Right cardiac atrium (tissue), 5 donors: ENCODE results near the gene EXOC3L1. TPM values are rescaled to one million over a fixed set of nuclear protein-coding genes. Genes with fewer than 3 reads are reported as not detected.

Experiments used
- ATAC-seq, 2 donors: fragments of 200-7000 bp; cut with Tn5 transposase; one replicate each; pipeline versions ENCODE4 v1.8.0 to v1.9.1; 2020; ENCODE audit warnings: moderate library complexity in 2 of 2, mild to moderate bottlenecking in 1 of 2
- DNase-seq, 3 donors: peaks; one replicate each; pipeline ENCODE4 v3.0.0-alpha.2; 2020
- H3K27ac ChIP-seq: one replicate; pipeline ENCODE4 v1.5.1; 2013; ENCODE audit warnings: mild to moderate bottlenecking, low read length, control low read depth, moderate library complexity
- H3K27me3 ChIP-seq: one replicate; pipeline ENCODE4 v1.6.1; 2013; ENCODE audit not compliant: control insufficient read depth, insufficient read depth
- H3K4me1 ChIP-seq: one replicate; pipeline ENCODE4 v1.6.1; 2013; ENCODE audit warnings: low read length; ENCODE audit not compliant: control insufficient read depth, insufficient read depth
- H3K4me3 ChIP-seq: one replicate; pipeline ENCODE4 v1.5.1; 2013; ENCODE audit warnings: low read length, control low read depth
- H3K9me3 ChIP-seq: one replicate; pipeline ENCODE4 v1.6.1; 2013; ENCODE audit warnings: low read length; ENCODE audit not compliant: control insufficient read depth
- WGBS: extraction: QIAGEN DNeasy Blood & Tissue Kit; methylation state at CpG from one replicate; pipeline ENCODE4 v1.1.7; 2013; 5-methylcytosine and 5-hydroxymethylcytosine counted together
- intact Hi-C, 4 donors: fragments of 100-400 bp; cut with DNase I; formaldehyde crosslinking; loops; one replicate each; pipeline versions ENCODE4 v1.11.0 to v1.14.0; 2022 to 2023
- polyA plus RNA-seq: library from polyadenylated mRNA; stranded (reverse); fragments of 200-250 nt; gene quantifications from one replicate; pipeline ENCODE4 v1.2.3, GENCODE V29; 2013
- total RNA-seq, 4 donors: library from RNA; stranded (reverse); fragmentation: NEBNext Ultra II Directional; extraction: Animal tissue kit (Norgen Biotek cat#: 25700); gene quantifications; one replicate each; pipeline ENCODE4 v1.2.1, GENCODE V29; 2021
- donor health status: healthy with polysubstance abuse.
- donor health status: DM: no; HTN: yes; CAD: no.
- donor health status: DM: no; HTN: no; CAD: no.
- donor health status: DM: no; HTN: yes; CAD: no; lungs with severe emphysema.
- donor health status: DM: yes; HTN: yes; CAD: no.

EXOC3L1 gene
- total and polyA plus RNA-seq, 5 donors = 1.3 to 3.2 (median 2.4) TPM

DNA sequence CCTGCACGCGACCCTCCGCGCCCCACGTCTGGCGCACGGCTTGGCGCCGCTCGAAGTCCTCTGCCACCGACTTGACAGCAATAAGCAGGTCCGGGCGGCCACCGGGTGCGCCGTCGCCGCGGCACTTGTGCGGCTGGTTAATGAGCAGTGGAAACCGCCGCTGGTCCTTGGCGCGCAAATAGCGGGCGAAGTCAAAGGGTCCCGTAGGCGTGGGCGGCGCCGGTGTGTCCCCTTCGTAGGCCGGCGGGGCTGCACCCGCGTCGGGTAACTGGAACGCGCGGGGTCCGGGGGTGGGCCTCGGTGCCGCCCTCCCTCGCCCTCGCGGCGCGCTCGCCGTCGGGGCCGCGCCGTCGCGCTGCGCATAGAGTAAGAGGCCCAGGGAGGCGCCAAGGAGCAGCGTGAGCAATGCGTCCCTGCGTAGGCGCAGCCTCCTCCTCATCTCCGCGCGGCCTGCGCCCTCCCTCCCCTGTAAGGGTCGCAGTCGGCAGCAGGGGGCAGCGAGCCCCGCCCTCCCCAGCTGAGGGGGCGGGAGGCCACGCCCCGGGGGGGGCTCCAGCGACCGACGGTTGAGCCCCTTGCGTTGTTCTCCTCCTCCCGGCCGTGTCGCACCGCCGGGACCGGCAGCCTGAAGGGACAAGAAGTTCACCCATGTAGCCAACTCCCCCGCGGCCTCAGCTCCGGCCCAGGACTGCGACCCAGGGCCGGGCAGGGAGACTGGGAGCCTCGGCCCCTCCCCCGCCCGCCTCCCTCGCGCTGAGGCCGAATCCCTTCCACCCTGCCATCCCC is 39.7 kb downstream of the EXOC3L1 start:
- WGBS = 8% methylated on average over 94 of the region's 94 CpGs
- Histone ChIP-seq H3K27ac (peak overlapping the region; percentile 68), H3K9me3 (no peaks in the 10 kb centered on the region), H3K4me1 (peaks cover 3% of the 10 kb centered on the region), H3K4me3 (peak overlapping the region; percentile 56), H3K27me3 (no peaks in the 10 kb centered on the region)
- ATAC-seq = peak; percentile 72 to 75
- DNase-seq = peak; percentile 78 to 91 (median 89)
- intact Hi-C loops = loop anchor here in 1 of 4 donors (2.0 kb wide), 1 partner anchor 173 kb away; no protein-coding TSS in a partner anchor

DNA sequence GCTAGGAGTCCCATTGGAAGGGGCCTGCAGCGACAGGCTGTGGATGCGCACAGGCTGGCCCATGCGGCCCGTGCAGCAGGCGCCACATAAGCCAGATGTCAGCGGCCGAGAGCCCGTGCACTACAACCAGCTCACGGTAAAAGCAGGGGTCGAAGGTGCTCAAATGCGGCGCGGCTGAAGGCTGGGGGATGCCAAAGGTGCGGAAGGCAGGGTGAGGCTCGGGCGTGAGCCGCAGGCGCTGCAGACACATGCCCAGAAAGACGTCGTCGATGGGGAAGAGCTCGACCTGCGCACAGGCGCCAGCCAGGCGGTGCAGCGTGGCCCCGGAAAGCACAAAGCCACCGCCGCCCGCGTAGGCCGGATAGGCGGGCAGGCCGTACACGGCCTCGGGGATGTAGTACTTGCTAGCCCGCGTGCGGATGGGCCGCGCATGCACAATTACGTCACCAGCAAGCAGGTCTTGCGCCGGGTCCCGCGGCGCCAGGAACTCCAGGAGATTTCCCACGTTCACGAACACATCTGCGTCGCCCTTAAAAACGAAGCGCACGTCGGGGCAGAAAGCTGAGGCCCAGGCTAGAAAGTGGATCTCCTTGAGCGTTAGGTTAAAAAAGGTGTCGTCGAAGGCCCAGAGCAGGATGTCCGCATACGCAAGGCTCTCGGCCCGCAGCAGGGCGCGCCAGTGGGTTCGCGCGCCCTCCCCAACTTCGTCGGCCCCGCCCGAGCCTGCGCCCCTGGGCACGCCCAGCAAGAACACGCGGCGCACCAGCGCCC is 40.5 kb downstream of the EXOC3L1 start:
- intact Hi-C loops = loop anchor here in 2 of 4 donors (2.0 to 5.0 kb wide), 2 partner anchors 37 to 173 kb away; no protein-coding TSS in a partner anchor
- Histone ChIP-seq H3K4me1 (no peaks in the 10 kb centered on the region), H3K27ac (no peak overlapping the region), H3K9me3 (no peaks in the 10 kb centered on the region), H3K4me3 (no peak overlapping the region), H3K27me3 (no peaks in the 10 kb centered on the region)
- ATAC-seq (no peak), DNase-seq (peak in 1 of 3 donors; percentile 74)
- WGBS = 69% methylated on average over 77 of the region's 77 CpGs

DNA sequence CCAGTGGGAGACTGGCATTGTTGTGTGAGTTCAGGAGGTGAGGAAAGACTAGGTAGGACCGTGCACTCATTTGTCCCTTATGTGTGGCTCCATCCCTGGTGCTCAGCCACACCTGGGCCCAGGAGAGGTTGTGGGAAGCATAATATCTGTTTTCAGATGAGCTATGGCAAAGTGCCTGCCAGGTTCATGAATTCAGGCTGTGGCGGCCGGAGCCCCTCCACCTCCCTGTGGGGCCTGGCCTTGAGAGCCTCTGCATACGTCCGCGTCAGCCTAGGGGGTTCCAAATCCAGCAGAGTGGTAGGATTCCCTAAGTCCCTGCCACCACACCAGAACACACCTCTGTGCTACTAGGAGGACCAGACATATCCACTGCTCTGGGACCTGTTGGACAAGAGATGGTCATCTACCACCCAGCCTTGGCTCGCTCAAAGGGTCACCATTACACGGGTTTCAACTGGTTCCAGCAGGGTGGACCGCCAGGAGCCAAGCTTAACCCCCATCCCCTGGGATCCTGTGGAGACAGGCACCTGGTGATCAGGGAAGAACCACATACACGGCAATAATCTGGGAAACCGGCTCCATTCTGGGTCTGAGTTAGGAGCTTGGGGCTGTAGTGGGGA is 41.2 kb downstream of the EXOC3L1 start:
- intact Hi-C loops = loop anchor here in 1 of 4 donors (5.0 kb wide), 1 partner anchor 36 kb away; no protein-coding TSS in a partner anchor
- ATAC-seq = no peak
- H3K27ac ChIP-seq = no peak overlapping the region
- H3K4me1 ChIP-seq = no peaks in the 10 kb centered on the region
- no peaks in the 10 kb centered on the region for H3K9me3 ChIP-seq
- H3K27me3 ChIP-seq = no peaks in the 10 kb centered on the region
- DNase-seq = peak in 1 of 3 donors; percentile 45
- 84% methylated on average over 11 of the region's 11 CpGs for WGBS
- no peak overlapping the region for H3K4me3 ChIP-seq

DNA sequence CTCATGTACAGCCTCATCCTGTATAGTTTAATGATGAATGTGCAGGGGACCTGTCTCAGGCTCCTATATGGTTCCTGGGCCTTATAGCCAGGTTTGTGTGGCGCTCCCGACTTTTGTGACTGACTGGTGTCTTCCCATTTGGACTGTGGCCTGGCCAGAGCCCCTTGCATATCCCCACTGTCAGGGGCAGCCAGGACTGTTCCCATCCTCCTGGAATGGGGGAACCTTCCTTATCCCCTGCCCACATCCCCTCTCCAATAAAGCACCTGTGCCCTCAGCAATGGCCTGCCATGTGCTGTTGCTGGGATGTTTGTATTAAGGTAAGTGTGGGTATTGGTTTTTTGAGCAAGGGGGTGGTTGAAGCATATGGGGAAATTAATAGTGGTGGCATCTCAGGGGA is 41.7 kb downstream of the EXOC3L1 start:
- Histone ChIP-seq H3K27ac (no peak overlapping the region), H3K4me3 (no peak overlapping the region), H3K4me1 (no peaks in the 10 kb centered on the region), H3K9me3 (no peaks in the 10 kb centered on the region), H3K27me3 (no peaks in the 10 kb centered on the region)
- ATAC-seq (no peak), DNase-seq (no peak)
- WGBS = 89% methylated on average over 2 of the region's 2 CpGs
- intact Hi-C loops = loop anchor here in 1 of 4 donors (5.0 kb wide), 1 partner anchor 36 kb away; no protein-coding TSS in a partner anchor

DNA sequence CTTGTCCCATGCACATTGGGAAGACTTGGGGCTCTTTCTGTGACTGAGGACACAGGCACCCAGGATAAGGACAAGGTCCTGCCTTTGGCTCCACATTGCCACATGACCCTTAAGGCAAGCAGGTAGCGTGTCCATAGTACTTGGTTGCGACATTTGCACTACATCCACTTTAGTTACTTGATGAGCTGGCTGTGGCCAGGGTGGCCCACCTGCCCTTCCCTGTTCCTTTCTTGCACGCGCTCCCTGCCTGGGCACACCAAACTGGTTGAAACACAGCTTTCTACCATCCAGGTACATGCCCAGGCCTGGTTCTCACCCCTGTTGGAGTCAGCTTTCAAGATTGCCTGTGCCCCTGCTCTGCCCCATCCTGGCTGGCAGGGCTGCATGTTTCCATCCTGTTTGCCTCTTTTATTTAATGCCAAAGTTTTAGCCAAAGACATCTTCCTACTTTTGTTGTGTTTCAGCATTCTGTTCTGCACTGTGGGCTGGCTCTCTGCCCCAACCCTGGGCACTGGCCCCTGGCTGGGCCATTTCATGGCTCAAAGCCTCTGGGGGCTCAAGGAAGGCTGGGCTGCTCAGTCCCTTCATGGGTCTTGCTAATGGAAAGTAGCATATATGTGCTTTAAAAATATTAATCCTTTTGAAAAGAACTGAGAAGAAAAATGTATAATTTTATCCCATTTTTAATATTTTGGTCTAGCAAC is 42.3 kb downstream of the EXOC3L1 start:
- H3K27me3 ChIP-seq = no peaks in the 10 kb centered on the region
- no peaks in the 10 kb centered on the region for H3K4me1 ChIP-seq
- H3K27ac ChIP-seq = no peak overlapping the region
- no peak for ATAC-seq
- no peak overlapping the region for H3K4me3 ChIP-seq
- intact Hi-C loops = loop anchor here in 1 of 4 donors (5.0 kb wide), 1 partner anchor 35 kb away; no protein-coding TSS in a partner anchor
- 95% methylated on average over 4 of the region's 4 CpGs for WGBS
- H3K9me3 ChIP-seq = no peaks in the 10 kb centered on the region
- no peak for DNase-seq

DNA sequence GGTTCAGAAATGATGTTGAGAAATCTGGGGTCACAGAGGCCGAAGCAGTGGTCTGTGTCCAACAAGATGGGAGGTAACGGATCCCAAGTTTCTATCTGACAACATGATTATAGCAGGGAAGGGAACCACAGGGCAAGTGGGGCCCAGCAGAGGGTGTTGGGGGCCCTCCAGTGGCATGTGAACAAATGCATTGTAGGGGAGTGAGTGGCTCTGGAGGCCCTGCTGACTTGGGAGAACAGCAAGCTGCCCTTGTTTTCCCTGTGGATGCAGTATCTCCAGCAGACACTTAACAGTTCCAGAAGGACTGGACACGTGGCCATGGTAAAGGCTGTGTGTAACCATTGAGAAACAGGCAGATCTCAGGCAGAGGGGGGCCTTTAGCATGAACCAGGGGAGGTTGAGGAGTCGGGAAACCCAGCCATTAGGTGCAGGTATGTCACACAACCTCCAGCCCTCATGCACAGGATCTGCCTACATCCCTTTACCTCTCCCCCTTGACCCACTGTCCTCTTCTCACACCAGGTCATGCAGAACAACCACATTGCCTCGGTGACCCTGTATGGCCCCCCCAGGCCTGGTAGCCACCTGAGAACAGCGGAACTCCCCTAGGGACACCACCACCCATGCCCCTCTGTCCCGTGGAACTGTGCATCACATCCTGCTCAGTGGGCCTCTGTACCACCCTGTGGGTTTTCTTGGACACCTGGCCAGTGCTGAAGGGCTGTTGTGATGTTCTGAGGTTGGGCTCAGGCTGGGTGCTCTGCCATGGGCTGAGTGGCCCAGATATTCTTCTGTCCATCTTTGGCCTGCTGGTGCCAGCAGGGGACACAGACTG is 43.2 kb downstream of the EXOC3L1 start:
- ATAC-seq (no peak), DNase-seq (no peak)
- Histone ChIP-seq H3K4me3 (no peak overlapping the region), H3K27ac (no peak overlapping the region), H3K9me3 (no peaks in the 10 kb centered on the region), H3K4me1 (no peaks in the 10 kb centered on the region), H3K27me3 (no peaks in the 10 kb centered on the region)
- 78% methylated on average over 7 of the region's 7 CpGs for WGBS
- intact Hi-C loops = loop anchor here in 1 of 4 donors (5.0 kb wide), 1 partner anchor 34 kb away; no protein-coding TSS in a partner anchor

DNA sequence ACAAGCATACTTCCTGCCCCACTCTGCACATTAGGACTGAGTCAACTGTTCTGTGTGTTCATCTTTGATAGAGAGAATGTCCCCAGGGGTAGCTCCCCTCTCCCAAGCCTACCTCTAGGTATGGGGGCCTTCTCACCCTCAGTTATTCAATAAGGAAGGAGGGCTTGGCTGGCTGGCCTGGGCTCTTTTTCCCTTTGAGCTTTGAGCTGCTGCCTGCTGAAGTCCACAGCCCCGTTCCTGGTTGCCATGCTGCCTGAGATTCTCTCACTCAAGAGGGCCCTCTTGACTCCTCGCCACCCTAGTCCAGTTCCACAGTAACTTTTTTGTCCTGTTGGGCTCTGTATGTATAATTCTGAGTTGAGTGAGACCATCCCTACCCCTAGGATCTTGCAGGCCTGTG is 44.2 kb downstream of the EXOC3L1 start:
- H3K4me1 ChIP-seq = no peaks in the 10 kb centered on the region
- intact Hi-C loops = loop anchor here in 1 of 4 donors (5.0 kb wide), 1 partner anchor 33 kb away; no protein-coding TSS in a partner anchor
- WGBS = 80% methylated on average over 2 of the region's 2 CpGs
- DNase-seq (no peak), ATAC-seq (no peak)
- H3K4me3 ChIP-seq = no peak overlapping the region
- no peak overlapping the region for H3K27ac ChIP-seq
- no peaks in the 10 kb centered on the region for H3K27me3 ChIP-seq
- no peaks in the 10 kb centered on the region for H3K9me3 ChIP-seq

DNA sequence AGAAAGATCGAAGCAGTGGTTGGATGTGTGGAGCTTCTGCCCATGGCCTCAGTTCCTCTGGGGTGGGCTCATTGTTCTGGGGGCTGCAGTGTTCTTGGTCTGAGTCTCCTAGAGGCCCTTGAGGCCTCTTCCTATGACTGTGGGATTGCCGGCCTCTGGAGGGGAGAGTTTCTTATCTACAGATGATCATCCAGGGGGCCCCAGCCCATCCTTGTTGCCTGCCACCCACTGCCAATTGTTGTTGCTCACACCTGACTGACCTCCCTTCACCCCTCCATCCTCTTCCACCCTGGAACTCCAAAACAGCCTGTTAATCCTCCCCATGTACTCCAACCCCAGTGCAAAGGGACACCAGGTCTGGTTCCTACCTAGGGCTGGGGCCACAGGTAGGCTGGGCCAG is 45.0 kb downstream of the EXOC3L1 start:
- H3K27me3 ChIP-seq = no peaks in the 10 kb centered on the region
- no peak overlapping the region for H3K4me3 ChIP-seq
- intact Hi-C loops = loop anchor here in 1 of 4 donors (5.0 kb wide), 1 partner anchor 33 kb away; no protein-coding TSS in a partner anchor
- no peak overlapping the region for H3K27ac ChIP-seq
- no peak for ATAC-seq
- DNase-seq = no peak
- H3K9me3 ChIP-seq = no peaks in the 10 kb centered on the region
- WGBS = 87% methylated on average over 2 of the region's 2 CpGs
- no peaks in the 10 kb centered on the region for H3K4me1 ChIP-seq

DNA sequence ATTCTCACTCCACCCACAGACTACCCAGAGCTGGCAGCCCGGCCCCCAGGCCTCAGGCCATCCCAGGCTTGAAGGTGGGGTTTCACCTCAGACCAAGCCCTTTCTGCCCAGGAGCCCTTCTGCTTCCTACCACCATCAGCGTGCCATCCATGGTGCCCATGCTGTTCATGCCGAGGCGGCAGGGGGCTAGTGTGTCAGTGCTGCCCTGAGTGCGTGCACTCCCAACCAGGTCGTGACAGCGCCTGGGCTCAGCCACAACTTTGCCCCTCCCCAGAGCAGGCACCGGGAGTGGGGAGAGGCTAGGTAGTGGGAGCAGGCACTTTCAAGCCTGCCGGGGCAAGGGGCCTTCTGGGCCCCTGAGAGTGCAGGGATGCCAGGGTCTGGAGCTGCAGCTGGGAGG is 47.6 kb downstream of the EXOC3L1 start:
- no peak for DNase-seq
- intact Hi-C loops = no loop called here
- no peak overlapping the region for H3K4me3 ChIP-seq
- no peaks in the 10 kb centered on the region for H3K4me1 ChIP-seq
- no peaks in the 10 kb centered on the region for H3K9me3 ChIP-seq
- 91% methylated on average over 9 of the region's 9 CpGs for WGBS
- no peak overlapping the region for H3K27ac ChIP-seq
- no peak for ATAC-seq
- H3K27me3 ChIP-seq = no peaks in the 10 kb centered on the region

DNA sequence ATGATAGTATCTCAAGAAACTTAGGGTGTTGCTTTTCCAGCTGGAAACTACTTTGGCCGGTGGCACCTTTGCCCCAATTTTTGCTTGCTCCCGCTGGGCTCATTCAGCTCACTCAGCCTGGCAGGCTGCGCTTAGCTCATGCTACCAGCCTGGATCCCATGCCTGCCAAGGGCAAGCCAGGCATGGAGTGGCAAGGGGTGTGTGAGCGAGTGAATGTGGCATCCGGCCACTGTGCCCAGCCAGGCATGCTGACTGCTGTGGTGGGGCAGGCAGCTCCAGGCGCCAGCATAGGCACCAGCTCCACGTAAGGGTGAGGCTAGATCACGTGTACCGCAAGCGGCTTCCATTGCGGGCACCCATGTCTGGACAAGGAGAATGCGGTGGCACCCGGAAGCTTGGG is 48.5 kb downstream of the EXOC3L1 start:
- intact Hi-C loops = no loop called here
- peak in 1 of 3 donors; percentile 16 for DNase-seq

More for the DNA sequence above, 48.5 kb downstream of the EXOC3L1 start:
- no peak overlapping the region for H3K27ac ChIP-seq
- H3K9me3 ChIP-seq = no peaks in the 10 kb centered on the region
- H3K4me3 ChIP-seq = no peak overlapping the region
- ATAC-seq = no peak
- no peaks in the 10 kb centered on the region for H3K27me3 ChIP-seq
- 97% methylated on average over 13 of the region's 13 CpGs for WGBS
- H3K4me1 ChIP-seq = no peaks in the 10 kb centered on the region
